ENCODE results near the gene SRGAP3. TPM values are rescaled to one million over a fixed set of nuclear protein-coding genes. Genes with fewer than 3 reads are reported as not detected.

SRGAP3 gene
- total RNA-seq, 1 donor from 2014 or later: 10.3 TPM

DNA sequence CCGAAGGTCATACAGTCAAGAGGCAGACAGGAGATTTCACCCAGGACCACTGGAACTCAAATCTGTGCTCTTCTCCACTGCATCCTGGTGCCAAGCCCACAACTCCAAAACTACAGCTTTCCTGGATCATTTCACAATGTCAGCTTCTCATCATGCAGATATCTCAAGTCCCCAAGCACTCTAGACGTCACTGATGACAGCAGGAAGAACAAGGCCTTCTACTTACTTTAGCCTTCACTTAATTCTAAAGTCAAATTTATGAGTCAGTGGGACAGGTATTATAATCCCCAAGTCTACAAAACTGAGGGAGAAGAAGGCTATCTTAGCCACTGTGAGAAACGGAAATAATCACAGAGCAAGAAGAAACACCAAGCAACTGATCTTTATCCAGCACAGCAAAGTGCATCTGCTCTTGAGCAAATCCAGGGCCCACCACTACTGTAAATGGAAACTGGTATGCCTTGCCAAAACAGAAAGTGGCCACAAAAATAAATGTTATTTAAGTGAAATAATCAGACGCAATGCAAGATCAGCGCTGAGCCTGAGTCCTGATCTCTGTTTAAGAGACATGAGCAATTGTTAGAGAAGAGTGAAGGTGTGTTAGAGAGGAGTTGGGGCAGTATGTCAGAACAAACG lies 287.1 kb downstream of the SRGAP3 start:
- TF ChIP-seq, protein P1, sequence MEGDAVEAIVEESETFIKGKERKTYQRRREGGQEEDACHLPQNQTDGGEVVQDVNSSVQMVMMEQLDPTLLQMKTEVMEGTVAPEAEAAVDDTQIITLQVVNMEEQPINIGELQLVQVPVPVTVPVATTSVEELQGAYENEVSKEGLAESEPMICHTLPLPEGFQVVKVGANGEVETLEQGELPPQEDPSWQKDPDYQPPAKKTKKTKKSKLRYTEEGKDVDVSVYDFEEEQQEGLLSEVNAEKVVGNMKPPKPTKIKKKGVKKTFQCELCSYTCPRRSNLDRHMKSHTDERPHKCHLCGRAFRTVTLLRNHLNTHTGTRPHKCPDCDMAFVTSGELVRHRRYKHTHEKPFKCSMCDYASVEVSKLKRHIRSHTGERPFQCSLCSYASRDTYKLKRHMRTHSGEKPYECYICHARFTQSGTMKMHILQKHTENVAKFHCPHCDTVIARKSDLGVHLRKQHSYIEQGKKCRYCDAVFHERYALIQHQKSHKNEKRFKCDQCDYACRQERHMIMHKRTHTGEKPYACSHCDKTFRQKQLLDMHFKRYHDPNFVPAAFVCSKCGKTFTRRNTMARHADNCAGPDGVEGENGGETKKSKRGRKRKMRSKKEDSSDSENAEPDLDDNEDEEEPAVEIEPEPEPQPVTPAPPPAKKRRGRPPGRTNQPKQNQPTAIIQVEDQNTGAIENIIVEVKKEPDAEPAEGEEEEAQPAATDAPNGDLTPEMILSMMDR (IDR thresholded peaks at IDR 0.05; ENCODE audit: borderline replicate concordance): no peak
- no peak for DNase-seq
- H3K27me3 ChIP-seq (ENCODE audit: low read depth): peaks cover 1% of the 10 kb centered on the region
- peaks cover 16% of the 10 kb centered on the region for H3K4me1 ChIP-seq
- intact Hi-C loops (cut with micrococcal nuclease): no loop called here
- H3K4me3 ChIP-seq: peak overlapping the region; percentile 83
- no peak overlapping the region for H3K27ac ChIP-seq (replicated peaks)
- no peaks in the 10 kb centered on the region for H3K36me3 ChIP-seq
- no peaks in the 10 kb centered on the region for H3K9me3 ChIP-seq (replicated peaks)

GRCh38 chr3:8959668-8960067 lies 289.8 kb downstream of the SRGAP3 start:
- Histone ChIP-seq H3K4me3 (no peak overlapping the region), H3K27ac (replicated peaks) (no peak overlapping the region), H3K9me3 (replicated peaks) (no peaks in the 10 kb centered on the region), H3K27me3 (ENCODE audit: low read depth) (no peaks in the 10 kb centered on the region), H3K36me3 (no peaks in the 10 kb centered on the region), H3K4me1 (peaks cover 27% of the 10 kb centered on the region)
- intact Hi-C loops (cut with micrococcal nuclease): no loop called here
- no peak for DNase-seq
- TF ChIP-seq, protein P1 (IDR thresholded peaks at IDR 0.05; ENCODE audit: borderline replicate concordance): no peak

- DNase-seq: no peak
- TF ChIP-seq, protein P1 (IDR thresholded peaks at IDR 0.05; ENCODE audit: borderline replicate concordance): peak; percentile 22
Observed at GRCh38 chr3:8954938-8955763, 294.3 kb downstream of the SRGAP3 start.

DNA sequence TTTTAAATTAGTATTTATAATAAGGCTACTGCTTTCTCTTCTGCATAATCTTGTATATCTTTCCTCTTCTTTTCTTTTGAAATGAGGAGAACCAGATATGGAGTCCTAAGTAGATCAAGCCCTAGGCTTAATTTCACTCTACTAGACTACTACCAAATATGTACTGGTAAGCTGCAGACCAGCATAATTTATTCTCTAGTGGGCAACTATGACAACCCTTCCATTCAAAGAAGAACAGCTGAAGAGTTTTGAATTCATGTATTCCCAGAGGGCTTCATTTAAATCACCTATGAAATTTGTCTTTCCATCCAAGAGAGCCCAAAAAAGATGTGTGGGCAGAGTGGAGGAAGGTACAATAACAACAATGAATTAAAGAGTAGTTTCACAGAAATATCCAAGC lies 296.1 kb downstream of the SRGAP3 start:
- no peak overlapping the region for H3K27ac ChIP-seq (replicated peaks)
- H3K27me3 ChIP-seq (ENCODE audit: low read depth): no peaks in the 10 kb centered on the region
- TF ChIP-seq, protein P1 (IDR thresholded peaks at IDR 0.05; ENCODE audit: borderline replicate concordance): no peak
- H3K4me3 ChIP-seq: no peak overlapping the region
- intact Hi-C loops (cut with micrococcal nuclease): no loop called here
- peaks cover 12% of the 10 kb centered on the region for H3K4me1 ChIP-seq
- H3K36me3 ChIP-seq: no peaks in the 10 kb centered on the region
- no peak for DNase-seq
- no peaks in the 10 kb centered on the region for H3K9me3 ChIP-seq (replicated peaks)

More at GRCh38 chr3:8954938-8955763, 294.3 kb downstream of the SRGAP3 start:
- no peaks in the 10 kb centered on the region for H3K36me3 ChIP-seq
- H3K27me3 ChIP-seq (ENCODE audit: low read depth): no peaks in the 10 kb centered on the region
- H3K27ac ChIP-seq (replicated peaks): peak overlapping the region; percentile 10
- H3K4me3 ChIP-seq: no peak overlapping the region
- H3K4me1 ChIP-seq: peaks cover 12% of the 10 kb centered on the region
- H3K9me3 ChIP-seq (replicated peaks): no peaks in the 10 kb centered on the region
- intact Hi-C loops (cut with micrococcal nuclease): no loop called here

GRCh38 chr3:8952130-8952529 lies 297.3 kb downstream of the SRGAP3 start:
- no peaks in the 10 kb centered on the region for H3K27me3 ChIP-seq (ENCODE audit: low read depth)
- intact Hi-C loops (cut with micrococcal nuclease): no loop called here
- TF ChIP-seq, protein P1 (IDR thresholded peaks at IDR 0.05; ENCODE audit: borderline replicate concordance): no peak
- no peaks in the 10 kb centered on the region for H3K36me3 ChIP-seq
- no peak for DNase-seq
- H3K4me3 ChIP-seq: no peak overlapping the region
- peaks cover 12% of the 10 kb centered on the region for H3K4me1 ChIP-seq
- no peak overlapping the region for H3K27ac ChIP-seq (replicated peaks)
- no peaks in the 10 kb centered on the region for H3K9me3 ChIP-seq (replicated peaks)

Data from left ventricle myocardium inferior (tissue), 1 donor.